ENCODE results near the gene CD38.

GRCh38 chr4:15893962-15894361, 115.8 kb downstream of the CD38 start:
- TF ChIP-seq SRF (IDR thresholded peaks at IDR 0.05; ENCODE audit: low read depth, low read length) (no peak), LRRFIP1 (CRISPR knock-in tag; conservative IDR thresholded peaks at IDR 0.05) (no peak), BCLAF1 (IDR thresholded peaks at IDR 0.05) (no peak), ZFP91 (CRISPR knock-in tag; IDR thresholded peaks at IDR 0.05; ENCODE audit: borderline replicate concordance) (no peak), ZBTB4 (CRISPR knock-in tag; IDR thresholded peaks at IDR 0.05; ENCODE audit: borderline replicate concordance) (no peak), ZNF33A (CRISPR knock-in tag; IDR thresholded peaks at IDR 0.05; ENCODE audit: borderline replicate concordance) (no peak)
